A673 (cell line): ENCODE results near the gene CDK5RAP2. TPM values are rescaled to one million over a fixed set of nuclear protein-coding genes. Genes with fewer than 3 reads are reported as not detected.

Experiments
- BruUV-seq: library from RNA; stranded (reverse); fragments of 400-500 nt; replicated peaks from 2 replicates; lab custom pipeline; 2021; lab: Mats Ljungman, UMichigan
- CTCF ChIA-PET: fragments of 300-600 bp; sonication (Branson Sonifier 250); formaldehyde crosslinking; loops from one replicate; lab custom pipeline; 2022; ENCODE audit warnings: antibody characterized with exemption; lab: Charles Lee
- POLR2A ChIA-PET: fragments of 300-600 bp; sonication (Branson Sonifier 250); formaldehyde crosslinking; loops from one replicate; lab custom pipeline; 2022; ENCODE audit warnings: antibody characterized with exemption; ENCODE audit not compliant: low non-redundant PET; lab: Charles Lee
- DNase-seq: peaks from one replicate; pipeline ENCODE4 v3.0.0-alpha.2; 2015; ENCODE audit warnings: low spot score
- H3K27ac ChIP-seq: fragments of 200-600 bp; sonication (generic); 2 replicates; pipeline ENCODE4 v1.5.1; 2016; ENCODE audit warnings: mixed run types, low read depth, mild to moderate bottlenecking, mixed read lengths, antibody characterized with exemption, low read length; ENCODE audit not compliant: poor library complexity, severe bottlenecking
- H3K27me3 ChIP-seq: fragments of 200-600 bp; sonication (generic); replicated peaks from 2 replicates; pipeline ENCODE4 v1.6.1; 2017; ENCODE audit warnings: mixed run types, low read depth, mild to moderate bottlenecking, mixed read lengths, antibody characterized with exemption, low read length; ENCODE audit not compliant: insufficient read depth, poor library complexity
- H3K36me3 ChIP-seq: fragments of 200-600 bp; sonication (generic); 2 replicates; pipeline ENCODE4 v1.6.1; 2016; ENCODE audit warnings: mixed run types, mild to moderate bottlenecking, mixed read lengths, antibody characterized with exemption, low read length; ENCODE audit not compliant: insufficient read depth, poor library complexity, severe bottlenecking
- H3K4me1 ChIP-seq: fragments of 200-600 bp; sonication (generic); 2 replicates; pipeline ENCODE4 v1.6.1; 2017; ENCODE audit warnings: mixed run types, mild to moderate bottlenecking, mixed read lengths, antibody characterized with exemption, low read length; ENCODE audit not compliant: insufficient read depth, poor library complexity, severe bottlenecking
- H3K4me3 ChIP-seq: fragments of 200-600 bp; sonication (generic); 2 replicates; pipeline ENCODE4 v1.5.1; 2016; ENCODE audit warnings: low read depth, mixed run types, mild to moderate bottlenecking, mixed read lengths, low read length; ENCODE audit not compliant: poor library complexity, severe bottlenecking
- H3K9me3 ChIP-seq: fragments of 200-600 bp; sonication (generic); 2 replicates; pipeline ENCODE4 v1.6.1; 2016; ENCODE audit warnings: mixed run types, low read depth, mild to moderate bottlenecking, mixed read lengths, antibody characterized with exemption, low read length; ENCODE audit not compliant: poor library complexity, severe bottlenecking
- CTCF ChIP-seq: fragments of 300-800, 200-600 bp; sonication (generic); conservative IDR thresholded peaks from 2 replicates; pipeline ENCODE4 v1.5.1; 2017; ENCODE audit warnings: low read depth, mild to moderate bottlenecking, antibody characterized with exemption, low read length, moderate library complexity, mixed read lengths
- EZH2 ChIP-seq: fragments of 200-600 bp; sonication (generic); IDR thresholded peaks from 2 replicates; pipeline ENCODE4 v1.6.1; 2017; ENCODE audit warnings: borderline replicate concordance, low read depth, mild to moderate bottlenecking, mixed read lengths, antibody characterized with exemption, low read length; ENCODE audit not compliant: poor library complexity, severe bottlenecking
- intact Hi-C: fragments of 100-400 bp; cut with micrococcal nuclease; formaldehyde crosslinking; loops from one replicate; pipeline ENCODE4 v1.10.0; 2022; ENCODE audit not compliant: unreplicated experiment
- total RNA-seq: library from RNA; stranded (reverse); gene quantifications from 2 replicates; pipeline ENCODE4 v1.2.3, GENCODE V29; 2021

Gene CDK5RAP2
- total RNA-seq, 1 experiment from 2014 or later: 94.5 TPM

GRCh38 chr9:120374239-120374638 is 205.7 kb downstream of the CDK5RAP2 start:
- H3K9me3 ChIP-seq: no peaks in the 10 kb centered on the region
- no TSS peak for BruUV-seq
- no peaks in the 10 kb centered on the region for H3K27me3 ChIP-seq
- DNase-seq: no peak
- no peak overlapping the region for H3K4me3 ChIP-seq
- intact Hi-C loops: no loop called here
- CTCF ChIA-PET: no interaction called here
- TF ChIP-seq EZH2: no peak
- no peak for TF ChIP-seq CTCF
- H3K4me1 ChIP-seq: no peaks in the 10 kb centered on the region
- POLR2A ChIA-PET: no interaction called here
- H3K36me3 ChIP-seq: no peaks in the 10 kb centered on the region
- no peak overlapping the region for H3K27ac ChIP-seq

GRCh38 chr9:120372040-120372439 is 207.9 kb downstream of the CDK5RAP2 start:
- intact Hi-C loops: no loop called here
- Histone ChIP-seq H3K4me3 (no peak overlapping the region), H3K9me3 (no peaks in the 10 kb centered on the region), H3K27ac (no peak overlapping the region), H3K4me1 (no peaks in the 10 kb centered on the region), H3K27me3 (no peaks in the 10 kb centered on the region), H3K36me3 (no peaks in the 10 kb centered on the region)
- no TSS peak for BruUV-seq
- POLR2A ChIA-PET: no interaction called here
- TF ChIP-seq CTCF: no peak
- TF ChIP-seq EZH2: no peak
- DNase-seq: no peak
- CTCF ChIA-PET: no interaction called here

DNA sequence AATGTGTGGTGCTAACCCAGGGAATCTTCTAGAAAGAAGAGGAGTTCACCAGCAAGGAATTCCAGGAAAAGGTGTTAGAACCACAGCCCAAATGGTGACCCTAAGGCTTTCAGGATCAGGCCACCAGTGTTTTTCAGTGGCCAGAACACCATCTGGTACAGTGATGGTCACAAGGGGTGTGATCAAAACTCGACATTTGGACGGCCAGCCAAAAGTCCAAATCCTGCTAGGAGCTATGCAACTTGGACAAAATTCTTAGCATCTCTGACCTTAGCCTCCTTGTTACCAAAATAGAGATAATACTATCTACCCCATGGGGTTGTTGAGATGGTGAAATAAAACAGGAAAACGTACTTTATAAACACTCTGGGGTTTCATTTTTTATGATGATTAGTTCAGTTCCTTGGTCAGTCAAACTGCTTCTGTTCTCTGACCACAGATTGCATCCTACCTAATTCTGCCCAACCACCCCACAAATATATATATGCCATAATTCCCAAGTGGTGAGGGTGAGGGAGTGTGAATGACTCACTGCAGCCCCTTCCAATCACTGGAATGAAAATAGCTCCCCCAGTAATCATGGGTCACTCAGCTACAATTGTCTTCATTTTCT is 210.3 kb downstream of the CDK5RAP2 start:
- POLR2A ChIA-PET: no interaction called here
- DNase-seq: no peak
- TF ChIP-seq CTCF (no peak), EZH2 (no peak)
- no peaks in the 10 kb centered on the region for H3K36me3 ChIP-seq
- no peaks in the 10 kb centered on the region for H3K27me3 ChIP-seq
- H3K9me3 ChIP-seq: no peaks in the 10 kb centered on the region
- H3K4me3 ChIP-seq: no peak overlapping the region
- no peak overlapping the region for H3K27ac ChIP-seq
- intact Hi-C loops: no loop called here
- no TSS peak for BruUV-seq
- CTCF ChIA-PET: no interaction called here
- H3K4me1 ChIP-seq: no peaks in the 10 kb centered on the region
